Right lobe of liver (tissue), 6 donors: ENCODE data around the gene VANGL1. TPM values are rescaled to one million over a fixed set of nuclear protein-coding genes. Genes with fewer than 3 reads are reported as not detected.

Experiments
- ATAC-seq, 4 donors: fragments of 200-7000 bp; cut with Tn5 transposase; one replicate each; pipeline ENCODE4 v1.9.1; 2020; ENCODE audit warnings: mild to moderate bottlenecking in 4 of 4, moderate library complexity in 4 of 4
- DNase-seq, 3 donors: peaks; one replicate each; pipeline ENCODE4 v3.0.0-alpha.2; 2020
- H3K27ac ChIP-seq, 3 donors: fragments of 200-600 bp; one replicate each; pipeline ENCODE4 v1.8.0; 2022
- H3K27me3 ChIP-seq, 2 donors: fragments of 200-600 bp; one replicate each; pipeline ENCODE4 v1.8.0; 2022
- H3K36me3 ChIP-seq, 4 donors: fragments of 200-600 bp; sonication (generic) in 1 of 4; one replicate each; pipeline versions ENCODE4 v1.5.1 to v1.8.0; 2017 to 2022; ENCODE audit warnings: control low read depth in 1 of 4
- H3K4me1 ChIP-seq, 4 donors: fragments of 200-600 bp; sonication (generic) in 1 of 4; one replicate each; pipeline versions ENCODE4 v1.5.1 to v1.8.0; 2017 to 2022; ENCODE audit warnings: control low read depth in 1 of 4
- H3K4me3 ChIP-seq, 3 donors: fragments of 200-600 bp; one replicate each; pipeline ENCODE4 v1.8.0; 2022
- H3K9me3 ChIP-seq, 4 donors: fragments of 200-600 bp; sonication (generic) in 1 of 4; one replicate each; pipeline versions ENCODE4 v1.5.1 to v1.8.0; 2017 to 2022; ENCODE audit warnings: control low read depth in 1 of 4
- CTCF ChIP-seq, 4 donors: fragments of 200-600 bp in 3 of 4; fragments of 450-650 bp in 1 of 4; IDR thresholded peaks; one replicate each; pipeline versions ENCODE4 v1.5.1 to v1.8.0; 2016 to 2022; ENCODE audit warnings: antibody characterized with exemption in 4 of 4, mild to moderate bottlenecking in 2 of 4
- POLR2A ChIP-seq: fragments of 450-650 bp; IDR thresholded peaks from one replicate; pipeline ENCODE4 v1.6.1; 2017; ENCODE audit warnings: antibody characterized with exemption, mild to moderate bottlenecking
- WGBS: methylation state at CpG from one replicate; pipeline ENCODE4 v1.1.6; 2018; ENCODE audit warnings: low coverage, low lambda C conversion rate; ENCODE audit not compliant: insufficient coverage; ENCODE audit errors: missing lambda C conversion rate; 5-methylcytosine and 5-hydroxymethylcytosine counted together
- intact Hi-C, 2 donors: fragments of 100-400 bp; cut with DNase I; formaldehyde crosslinking; loops; one replicate each; pipeline versions ENCODE4 v1.11.2 to v1.14.1; 2022
- total RNA-seq, 6 experiments: library from RNA; depleted of rRNA in 2 of 6; stranded (reverse); fragments of >200 nt in 2 of 6; fragmentation: NEBNext Ultra II Directional in 3 of 6; extraction: Animal tissue kit (Norgen Biotek cat#: 25700) in 3 of 6; gene quantifications; one replicate each; pipeline versions ENCODE4 v1.1.0 to v1.2.4, GENCODE V29; 2016 to 2023
- donor health status: DM: no; HTN: yes; CAD: no.
- donor health status: DM: no; HTN: no; CAD: no.
- donor health status: DM: no; HTN: no; CAD: no.
- donor health status: DM: no; HTN: yes; CAD: no.
- donor health status: DM: no; HTN: yes; CAD: no.

Gene VANGL1
- total RNA-seq, 6 experiments from 2014 or later = 3.3 to 5.1 (median 4.4) TPM

- WGBS = 86% methylated on average over 3 of the region's 3 CpGs
- H3K36me3 ChIP-seq = peaks cover 0 to 20% (median 6%) of the 10 kb centered on the region in 4 donors
- ATAC-seq (no peak), DNase-seq (no peak)
- TF ChIP-seq CTCF (IDR thresholded peaks at IDR 0.05) (no peak), POLR2A (no peak)
- no peak overlapping the region for H3K4me3 ChIP-seq
- H3K27ac ChIP-seq = no peak overlapping the region
- H3K4me1 ChIP-seq = no peaks in the 10 kb centered on the region
- intact Hi-C loops = no loop called here
- H3K27me3 ChIP-seq = no peaks in the 10 kb centered on the region
- H3K9me3 ChIP-seq = no peaks in the 10 kb centered on the region
Measured at GRCh38 chr1:115694805-115695204, 53.0 kb downstream of the VANGL1 start.

- WGBS = 67% methylated on average over 1 of the region's 1 CpG
- TF ChIP-seq POLR2A (no peak), CTCF (IDR thresholded peaks at IDR 0.05) (no peak)
- intact Hi-C loops = no loop called here
Measured at GRCh38 chr1:115697619-115698018, 55.8 kb downstream of the VANGL1 start.

GRCh38 chr1:115701090-115701489, 59.3 kb downstream of the VANGL1 start:
- no peak for DNase-seq
- H3K27me3 ChIP-seq = no peaks in the 10 kb centered on the region
- no peaks in the 10 kb centered on the region for H3K36me3 ChIP-seq
- no peak for ATAC-seq
- 54% methylated on average over 3 of the region's 3 CpGs for WGBS
- H3K4me3 ChIP-seq = no peak overlapping the region
- H3K4me1 ChIP-seq = no peaks in the 10 kb centered on the region
- no peak overlapping the region for H3K27ac ChIP-seq
- intact Hi-C loops = loop anchor here in 1 of 2 donors (10.0 kb wide), 1 partner anchor 86 kb away; no protein-coding TSS in a partner anchor
- no peaks in the 10 kb centered on the region for H3K9me3 ChIP-seq
- TF ChIP-seq CTCF (IDR thresholded peaks at IDR 0.05) (no peak), POLR2A (no peak)

More at GRCh38 chr1:115697619-115698018, 55.8 kb downstream of the VANGL1 start:
- H3K27ac ChIP-seq = no peak overlapping the region
- no peaks in the 10 kb centered on the region for H3K4me1 ChIP-seq
- H3K4me3 ChIP-seq = no peak overlapping the region
- H3K27me3 ChIP-seq = no peaks in the 10 kb centered on the region
- no peak for DNase-seq
- H3K9me3 ChIP-seq = no peaks in the 10 kb centered on the region
- ATAC-seq = no peak
- H3K36me3 ChIP-seq = no peaks in the 10 kb centered on the region

GRCh38 chr1:115702959-115703358, 61.2 kb downstream of the VANGL1 start:
- Histone ChIP-seq H3K4me3 (no peak overlapping the region), H3K27me3 (no peaks in the 10 kb centered on the region), H3K36me3 (no peaks in the 10 kb centered on the region), H3K4me1 (no peaks in the 10 kb centered on the region), H3K9me3 (no peaks in the 10 kb centered on the region), H3K27ac (no peak overlapping the region)
- intact Hi-C loops = loop anchor here in 1 of 2 donors (10.0 kb wide), 1 partner anchor 88 kb away; no protein-coding TSS in a partner anchor
- ATAC-seq (no peak), DNase-seq (no peak)
- 83% methylated on average over 3 of the region's 3 CpGs for WGBS
- no peak for TF ChIP-seq POLR2A
- TF ChIP-seq CTCF (IDR thresholded peaks at IDR 0.05) = no peak
